OCI-LY7 (cell line): ENCODE measurements around the gene TXNDC2. TPM values are rescaled to one million over a fixed set of nuclear protein-coding genes. Genes with fewer than 3 reads are reported as not detected.

Experiments
- BruUV-seq: library from RNA; stranded (reverse); fragments of 400-500 nt; replicated peaks from 2 replicates; lab custom pipeline; 2021; lab: Mats Ljungman, UMichigan
- CTCF ChIA-PET: fragments of 300-600 bp; sonication (Branson Sonifier 250); formaldehyde crosslinking; loops from one replicate; lab custom pipeline; 2022; ENCODE audit warnings: antibody characterized with exemption; ENCODE audit not compliant: unreplicated experiment; lab: Charles Lee
- POLR2A ChIA-PET: fragments of 300-600 bp; sonication (Branson Sonifier 250); formaldehyde crosslinking; loops from one replicate; lab custom pipeline; 2022; ENCODE audit warnings: antibody characterized with exemption; lab: Charles Lee
- DNase-seq: peaks from one replicate; pipeline ENCODE4 v3.0.0-alpha.2; 2015; ENCODE audit warnings: low spot score
- H2AFZ ChIP-seq: fragments of 200-600 bp; sonication (generic), shearing (Covaris generic); 2 replicates; pipeline ENCODE4 v1.6.1; 2014; ENCODE audit warnings: mild to moderate bottlenecking, antibody characterized with exemption, low read length, moderate library complexity
- H3K27ac ChIP-seq: fragments of 200-600 bp; sonication (generic); 2 replicates; pipeline ENCODE4 v1.5.1; 2014; ENCODE audit warnings: mixed run types, low read depth, mild to moderate bottlenecking, moderate library complexity, low read length, inconsistent platforms; ENCODE audit not compliant: poor library complexity, severe bottlenecking
- H3K36me3 ChIP-seq: fragments of 200-600 bp; sonication (generic); 2 replicates; pipeline ENCODE4 v1.6.1; 2014; ENCODE audit warnings: mild to moderate bottlenecking, antibody characterized with exemption, low read length, moderate library complexity, mixed read lengths; ENCODE audit not compliant: insufficient read depth
- H3K4me1 ChIP-seq: fragments of 200-600 bp; sonication (generic); 2 replicates; pipeline ENCODE4 v1.5.1; 2014; ENCODE audit warnings: mild to moderate bottlenecking, low read length; ENCODE audit not compliant: insufficient read depth, poor library complexity, severe bottlenecking
- H3K4me2 ChIP-seq: fragments of 200-600 bp; sonication (generic); 2 replicates; pipeline ENCODE4 v1.6.1; 2014; ENCODE audit warnings: mild to moderate bottlenecking, low read length
- H3K4me3 ChIP-seq: fragments of 200-600 bp; sonication (generic); 2 replicates; pipeline ENCODE4 v1.5.1; 2014; ENCODE audit warnings: mild to moderate bottlenecking, low read depth, low read length; ENCODE audit not compliant: poor library complexity, severe bottlenecking
- H3K79me2 ChIP-seq: fragments of 200-600 bp; sonication (generic); 2 replicates; pipeline ENCODE4 v1.6.1; 2016; ENCODE audit warnings: low read depth, mild to moderate bottlenecking, low read length, moderate library complexity, mixed read lengths; ENCODE audit not compliant: insufficient read depth
- H3K9me2 ChIP-seq: fragments of 200-600 bp; sonication (generic); 2 replicates; pipeline ENCODE4 v1.6.1; 2016; ENCODE audit warnings: mild to moderate bottlenecking, low read length, mixed read lengths; ENCODE audit not compliant: insufficient read depth
- H3K9me3 ChIP-seq: fragments of 200-600 bp; sonication (generic); 2 replicates; pipeline ENCODE4 v1.6.1; 2014; ENCODE audit warnings: mild to moderate bottlenecking, mixed run types, low read length, mixed read lengths
- H4K20me1 ChIP-seq: fragments of 200-600 bp; sonication (generic); 2 replicates; pipeline ENCODE4 v1.6.1; 2014; ENCODE audit warnings: mild to moderate bottlenecking, antibody characterized with exemption, low read length, moderate library complexity, mixed read lengths; ENCODE audit not compliant: insufficient read depth
- EZH2phosphoT487 ChIP-seq: fragments of 200-600 bp; sonication (generic); IDR thresholded peaks from 2 replicates; pipeline ENCODE4 v1.6.1; 2018; ENCODE audit warnings: low read depth, borderline replicate concordance, mild to moderate bottlenecking, mixed run types, antibody characterized with exemption, low read length, moderate library complexity, mixed read lengths
- intact Hi-C: fragments of 100-400 bp; cut with micrococcal nuclease; formaldehyde crosslinking; loops from one replicate; pipeline ENCODE4 v1.10.0; 2022; ENCODE audit not compliant: unreplicated experiment
- total RNA-seq, 2 experiments: library from RNA; depleted of rRNA in 1 of 2; stranded (reverse); fragments of >200 nt in 1 of 2; shearing (Covaris generic) in 1 of 2; gene quantifications; 2 replicates each; pipeline ENCODE4 v1.2.3, GENCODE V29; 2014 to 2022
- TF ChIP-seq, protein P1 (sequence below): fragments of 200-600 bp; sonication (generic); conservative IDR thresholded peaks from 2 replicates; pipeline ENCODE4 v1.5.1; 2014; ENCODE audit warnings: mild to moderate bottlenecking, antibody characterized with exemption, low read length, moderate library complexity, mixed read lengths

The TXNDC2 gene
- total RNA-seq, 2 experiments from 2014 or later = not detected

GRCh38 chr18:9871244-9871746 lies 14.5 kb upstream of the TXNDC2 start:
- H3K4me1 ChIP-seq = peaks cover 6% of the 10 kb centered on the region
- H3K9me3 ChIP-seq = no peaks in the 10 kb centered on the region
- H3K36me3 ChIP-seq = no peaks in the 10 kb centered on the region
- no peak for DNase-seq
- ChIA-PET POLR2A (no interaction called here), CTCF (no interaction called here)
- no peaks in the 10 kb centered on the region for H3K9me2 ChIP-seq
- H3K79me2 ChIP-seq = no peaks in the 10 kb centered on the region
- H3K4me2 ChIP-seq = no peak overlapping the region
- H2AFZ ChIP-seq = no peak overlapping the region
- no peaks in the 10 kb centered on the region for H4K20me1 ChIP-seq
- H3K27ac ChIP-seq = no peak overlapping the region
- no TSS peak for BruUV-seq
- TF ChIP-seq, protein P1, sequence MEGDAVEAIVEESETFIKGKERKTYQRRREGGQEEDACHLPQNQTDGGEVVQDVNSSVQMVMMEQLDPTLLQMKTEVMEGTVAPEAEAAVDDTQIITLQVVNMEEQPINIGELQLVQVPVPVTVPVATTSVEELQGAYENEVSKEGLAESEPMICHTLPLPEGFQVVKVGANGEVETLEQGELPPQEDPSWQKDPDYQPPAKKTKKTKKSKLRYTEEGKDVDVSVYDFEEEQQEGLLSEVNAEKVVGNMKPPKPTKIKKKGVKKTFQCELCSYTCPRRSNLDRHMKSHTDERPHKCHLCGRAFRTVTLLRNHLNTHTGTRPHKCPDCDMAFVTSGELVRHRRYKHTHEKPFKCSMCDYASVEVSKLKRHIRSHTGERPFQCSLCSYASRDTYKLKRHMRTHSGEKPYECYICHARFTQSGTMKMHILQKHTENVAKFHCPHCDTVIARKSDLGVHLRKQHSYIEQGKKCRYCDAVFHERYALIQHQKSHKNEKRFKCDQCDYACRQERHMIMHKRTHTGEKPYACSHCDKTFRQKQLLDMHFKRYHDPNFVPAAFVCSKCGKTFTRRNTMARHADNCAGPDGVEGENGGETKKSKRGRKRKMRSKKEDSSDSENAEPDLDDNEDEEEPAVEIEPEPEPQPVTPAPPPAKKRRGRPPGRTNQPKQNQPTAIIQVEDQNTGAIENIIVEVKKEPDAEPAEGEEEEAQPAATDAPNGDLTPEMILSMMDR = no peak
- no peak for TF ChIP-seq EZH2phosphoT487
- intact Hi-C loops = no loop called here
- H3K4me3 ChIP-seq = no peak overlapping the region

- POLR2A ChIA-PET = interaction anchor here (1.3 kb wide), 2 partner anchors 11 to 13 kb away, joined by 3 read pairs; partner anchors contain the start of gene TXNDC2
- Histone ChIP-seq H3K4me3 (no peak overlapping the region), H3K9me3 (no peaks in the 10 kb centered on the region), H3K4me2 (no peak overlapping the region), H3K79me2 (no peaks in the 10 kb centered on the region), H4K20me1 (no peaks in the 10 kb centered on the region), H3K9me2 (no peaks in the 10 kb centered on the region), H3K36me3 (no peaks in the 10 kb centered on the region), H3K27ac (no peak overlapping the region), H2AFZ (no peak overlapping the region), H3K4me1 (peaks cover 6% of the 10 kb centered on the region)
- CTCF ChIA-PET = no interaction called here
- DNase-seq = no peak
- intact Hi-C loops = no loop called here
- TF ChIP-seq, protein P1 = no peak
- TF ChIP-seq EZH2phosphoT487 = no peak
- BruUV-seq = no TSS peak
These were observed 12.9 kb upstream of the TXNDC2 start for GRCh38 chr18:9872823-9873222.

DNA sequence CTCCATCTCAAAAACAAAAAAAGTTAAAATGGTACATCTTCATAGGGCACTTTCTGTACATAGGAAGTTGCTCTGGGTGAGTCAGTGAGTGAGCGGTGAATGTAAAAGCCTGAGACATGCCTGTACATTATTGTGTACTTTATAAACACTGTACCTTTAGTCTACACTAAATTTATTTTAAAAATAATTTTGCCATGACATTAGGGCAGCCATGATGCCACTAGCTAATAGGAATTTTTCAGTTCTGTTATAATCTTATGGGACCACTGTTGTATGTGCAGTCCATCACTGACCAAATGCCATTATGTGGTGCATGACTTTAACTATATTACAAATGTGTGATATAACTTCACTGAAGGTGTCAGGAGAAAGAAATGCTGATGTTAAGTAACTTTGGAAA lies 11.0 kb upstream of the TXNDC2 start:
- Histone ChIP-seq H3K4me2 (no peak overlapping the region), H3K36me3 (no peaks in the 10 kb centered on the region), H3K79me2 (no peaks in the 10 kb centered on the region), H3K4me3 (no peak overlapping the region), H3K9me3 (no peaks in the 10 kb centered on the region), H3K9me2 (no peaks in the 10 kb centered on the region), H4K20me1 (no peaks in the 10 kb centered on the region), H2AFZ (no peak overlapping the region), H3K4me1 (peaks cover 6% of the 10 kb centered on the region), H3K27ac (no peak overlapping the region)
- intact Hi-C loops = no loop called here
- BruUV-seq = no TSS peak
- TF ChIP-seq, protein P1 = no peak
- TF ChIP-seq EZH2phosphoT487 = no peak
- ChIA-PET POLR2A (no interaction called here), CTCF (no interaction called here)
- no peak for DNase-seq
